Measurements from ENCODE around the gene GPR31.
"Not testable (repeated sequence)": the region's sequence is repeated elsewhere in the genome, so short reads cannot be mapped to it uniquely, and the experiment has no call there.

- TF ChIP-seq POLR2A (IDR thresholded peaks at IDR 0.05); CTCF (IDR thresholded peaks at IDR 0.05 in 4 of 5, conservative IDR thresholded peaks at IDR 0.05 in 1 of 5): not testable (repeated sequence)
Observed at GRCh38 chr6:167180086-167180485, 22.3 kb upstream of the GPR31 start.
